Tibial nerve (tissue), 4 donors: Measurements from ENCODE around the gene NPR1. TPM values are rescaled to one million over a fixed set of nuclear protein-coding genes. Genes with fewer than 3 reads are reported as not detected.

Experiments used
- DNase-seq, 2 donors: peaks; one replicate each; pipeline ENCODE4 v3.0.0-alpha.2; 2019; ENCODE audit warnings: low spot score in 2 of 2
- H3K27ac ChIP-seq, 4 donors: fragments of 200-600 bp; sonication (generic) in 3 of 4; one replicate each; pipeline ENCODE4 v1.5.1; 2017 to 2019; ENCODE audit warnings: mild to moderate bottlenecking in 1 of 4
- H3K27me3 ChIP-seq, 2 donors: fragments of 200-600 bp; sonication (generic) in 1 of 2; one replicate each; pipeline versions ENCODE4 v1.5.1 to v1.6.0; 2017 to 2019
- H3K36me3 ChIP-seq, 3 donors: fragments of 200-600 bp; sonication (generic); one replicate each; pipeline ENCODE4 v1.5.1; 2018 to 2019
- H3K4me1 ChIP-seq, 4 donors: fragments of 200-600 bp; sonication (generic) in 3 of 4; one replicate each; pipeline ENCODE4 v1.5.1; 2017 to 2019
- H3K4me3 ChIP-seq, 4 donors: fragments of 200-600 bp; sonication (generic) in 3 of 4; one replicate each; pipeline ENCODE4 v1.5.1; 2017 to 2019; ENCODE audit warnings: mild to moderate bottlenecking in 1 of 4, moderate library complexity in 1 of 4
- H3K9me3 ChIP-seq, 4 donors: fragments of 200-600 bp; sonication (generic) in 3 of 4; one replicate each; pipeline ENCODE4 v1.5.1; 2017 to 2019
- EP300 ChIP-seq, 2 donors: sonication (generic); formaldehyde crosslinking; IDR thresholded peaks; one replicate each; pipeline ENCODE4 v1.6.1; 2017; ENCODE audit warnings: antibody characterized with exemption in 2 of 2, mild to moderate bottlenecking in 1 of 2
- POLR2A ChIP-seq, 2 donors: fragments of 450-650 bp; IDR thresholded peaks; one replicate each; pipeline ENCODE4 v1.6.1; 2017; ENCODE audit warnings: antibody characterized with exemption in 2 of 2, mild to moderate bottlenecking in 2 of 2, moderate library complexity in 2 of 2
- WGBS, 2 donors: methylation state at CpG; one replicate each; pipeline ENCODE4 v1.1.5; 2018; 5-methylcytosine and 5-hydroxymethylcytosine counted together
- total RNA-seq, 4 donors: library from RNA; depleted of rRNA; stranded (reverse); fragments of >200 nt; gene quantifications; one replicate each; pipeline ENCODE4 v1.1.0, GENCODE V29; 2016
- TF ChIP-seq, protein P1 (sequence below), 5 experiments: fragments of 200-600 bp in 3 of 5; fragments of 450-650 bp in 2 of 5; sonication (generic) in 3 of 5; IDR thresholded peaks; one replicate each; pipeline ENCODE4 v1.5.1; 2016 to 2019; ENCODE audit warnings: antibody characterized with exemption in 5 of 5, mild to moderate bottlenecking in 3 of 5, moderate library complexity in 2 of 5

Gene NPR1
- total RNA-seq = 10 to 100 TPM; 36.9 to 87.5 (median 58.4) TPM

DNA sequence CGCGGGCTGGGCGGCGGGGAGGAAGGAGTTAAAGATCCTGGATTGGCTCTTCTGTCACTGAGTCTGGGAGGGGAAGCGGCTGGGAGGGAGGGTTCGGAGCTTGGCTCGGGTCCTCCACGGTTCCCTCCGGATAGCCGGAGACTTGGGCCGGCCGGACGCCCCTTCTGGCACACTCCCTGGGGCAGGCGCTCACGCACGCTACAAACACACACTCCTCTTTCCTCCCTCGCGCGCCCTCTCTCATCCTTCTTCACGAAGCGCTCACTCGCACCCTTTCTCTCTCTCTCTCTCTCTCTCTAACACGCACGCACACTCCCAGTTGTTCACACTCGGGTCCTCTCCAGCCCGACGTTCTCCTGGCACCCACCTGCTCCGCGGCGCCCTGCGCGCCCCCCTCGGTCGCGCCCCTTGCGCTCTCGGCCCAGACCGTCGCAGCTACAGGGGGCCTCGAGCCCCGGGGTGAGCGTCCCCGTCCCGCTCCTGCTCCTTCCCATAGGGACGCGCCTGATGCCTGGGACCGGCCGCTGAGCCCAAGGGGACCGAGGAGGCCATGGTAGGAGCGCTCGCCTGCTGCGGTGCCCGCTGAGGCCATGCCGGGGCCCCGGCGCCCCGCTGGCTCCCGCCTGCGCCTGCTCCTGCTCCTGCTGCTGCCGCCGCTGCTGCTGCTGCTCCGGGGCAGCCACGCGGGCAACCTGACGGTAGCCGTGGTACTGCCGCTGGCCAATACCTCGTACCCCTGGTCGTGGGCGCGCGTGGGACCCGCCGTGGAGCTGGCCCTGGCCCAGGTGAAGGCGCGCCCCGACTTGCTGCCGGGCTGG lies at the start of gene NPR1:
TSS of gene NPR1 (plus strand) at position 170 of the 818 bp plus-strand sequence. CDS start at position 591, 421 bp downstream.
- DNase-seq = peak; percentile 32 to 62
- H3K4me1 ChIP-seq = peaks cover 0 to 32% (median 21%) of the 10 kb centered on the region in 4 donors
- 1 to 2% methylated on average over 42 to 55 of the region's 78 CpGs for WGBS, 2 donors
- TF ChIP-seq, protein P1, sequence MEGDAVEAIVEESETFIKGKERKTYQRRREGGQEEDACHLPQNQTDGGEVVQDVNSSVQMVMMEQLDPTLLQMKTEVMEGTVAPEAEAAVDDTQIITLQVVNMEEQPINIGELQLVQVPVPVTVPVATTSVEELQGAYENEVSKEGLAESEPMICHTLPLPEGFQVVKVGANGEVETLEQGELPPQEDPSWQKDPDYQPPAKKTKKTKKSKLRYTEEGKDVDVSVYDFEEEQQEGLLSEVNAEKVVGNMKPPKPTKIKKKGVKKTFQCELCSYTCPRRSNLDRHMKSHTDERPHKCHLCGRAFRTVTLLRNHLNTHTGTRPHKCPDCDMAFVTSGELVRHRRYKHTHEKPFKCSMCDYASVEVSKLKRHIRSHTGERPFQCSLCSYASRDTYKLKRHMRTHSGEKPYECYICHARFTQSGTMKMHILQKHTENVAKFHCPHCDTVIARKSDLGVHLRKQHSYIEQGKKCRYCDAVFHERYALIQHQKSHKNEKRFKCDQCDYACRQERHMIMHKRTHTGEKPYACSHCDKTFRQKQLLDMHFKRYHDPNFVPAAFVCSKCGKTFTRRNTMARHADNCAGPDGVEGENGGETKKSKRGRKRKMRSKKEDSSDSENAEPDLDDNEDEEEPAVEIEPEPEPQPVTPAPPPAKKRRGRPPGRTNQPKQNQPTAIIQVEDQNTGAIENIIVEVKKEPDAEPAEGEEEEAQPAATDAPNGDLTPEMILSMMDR (IDR thresholded peaks at IDR 0.05) = no peak
- no peak for TF ChIP-seq EP300 (IDR thresholded peaks at IDR 0.05)
- no peak for TF ChIP-seq POLR2A (IDR thresholded peaks at IDR 0.05)
- peaks cover 0 to 47% of the 10 kb centered on the region in 2 donors for H3K27me3 ChIP-seq
- no peaks in the 10 kb centered on the region for H3K9me3 ChIP-seq
- peak within 1 kb of the TSS in 3 of 4 donors; percentile 17 to 75 (median 17) for H3K27ac ChIP-seq
- H3K36me3 ChIP-seq = no peaks in the 10 kb centered on the region
- H3K4me3 ChIP-seq = peak within 1 kb of the TSS; percentile 41 to 67 (median 48)

DNA sequence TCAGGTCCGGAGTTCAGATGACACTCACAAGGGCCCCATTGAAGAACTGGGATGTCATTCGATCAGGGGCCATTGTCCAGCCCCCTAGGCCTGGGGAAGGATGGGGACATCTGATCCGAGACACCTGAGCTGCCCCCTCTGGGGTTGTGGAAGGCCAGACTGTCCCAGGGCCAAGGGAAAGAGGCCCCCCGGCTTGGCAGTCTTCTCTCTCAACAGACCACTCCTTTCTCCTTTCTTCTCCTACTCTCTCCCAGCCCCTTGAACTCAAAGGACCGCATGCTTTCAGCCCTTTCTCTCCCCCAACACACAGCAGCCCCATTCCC lies 49.2 kb upstream of the NPR1 start:
- H3K27ac ChIP-seq = peak overlapping the region in 3 of 4 donors; percentile 82 to 96 (median 90)
- H3K27me3 ChIP-seq = no peaks in the 10 kb centered on the region
- H3K4me3 ChIP-seq = no peak overlapping the region
- peaks cover 0 to 57% (median 24%) of the 10 kb centered on the region in 4 donors for H3K4me1 ChIP-seq
- WGBS, 2 donors = 57 to 66% methylated on average over 5 of the region's 5 CpGs
- no peaks in the 10 kb centered on the region for H3K9me3 ChIP-seq
- peaks cover 0 to 7% (median 0%) of the 10 kb centered on the region in 3 donors for H3K36me3 ChIP-seq
- TF ChIP-seq POLR2A (IDR thresholded peaks at IDR 0.05) = no peak
- TF ChIP-seq, protein P1 (IDR thresholded peaks at IDR 0.05) = no peak
- no peak for TF ChIP-seq EP300 (IDR thresholded peaks at IDR 0.05)
- DNase-seq = no peak

DNA sequence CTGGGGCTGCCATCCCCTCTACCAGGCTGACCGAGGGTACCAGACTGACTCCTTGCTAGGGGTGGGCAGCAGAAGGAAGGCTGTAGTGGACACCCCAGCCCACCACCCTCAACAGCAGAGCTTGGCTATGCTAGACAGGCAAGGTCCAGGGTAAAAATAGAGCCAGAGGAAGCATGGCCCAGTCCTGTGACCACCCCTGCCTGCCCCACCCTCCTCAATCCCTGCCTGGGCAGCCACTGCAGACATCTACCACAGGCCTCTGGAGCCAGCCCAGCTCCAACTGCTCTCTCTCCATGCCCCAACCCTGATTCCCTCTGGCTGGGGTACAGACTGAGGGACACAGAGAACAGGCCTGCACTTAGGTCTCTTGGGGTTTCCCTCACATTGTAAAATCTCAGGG lies 48.5 kb upstream of the NPR1 start:
- H3K27ac ChIP-seq = peak overlapping the region in 2 of 4 donors; percentile 90 to 96
- 71 to 86% methylated on average over 1 of the region's 1 CpG for WGBS, 2 donors

DNA sequence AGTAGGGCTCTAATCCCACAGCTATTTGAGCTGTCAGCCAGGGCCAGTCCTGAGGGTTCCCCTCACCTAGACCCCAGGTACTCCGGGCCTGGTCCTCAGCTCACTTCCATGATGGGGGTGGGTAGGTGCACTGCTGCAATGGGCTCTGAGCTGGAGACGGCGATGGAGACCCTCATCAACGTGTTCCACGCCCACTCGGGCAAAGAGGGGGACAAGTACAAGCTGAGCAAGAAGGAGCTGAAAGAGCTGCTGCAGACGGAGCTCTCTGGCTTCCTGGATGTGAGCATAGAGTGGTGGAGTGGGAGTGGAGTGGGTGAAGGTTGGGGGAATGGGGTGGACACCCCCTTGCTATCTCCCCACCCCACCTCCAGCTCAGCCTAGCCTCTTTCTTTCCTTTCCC lies 48.1 kb upstream of the NPR1 start:
- Histone ChIP-seq H3K4me1 (peaks cover 0 to 64% (median 27%) of the 10 kb centered on the region in 4 donors), H3K36me3 (peaks cover 0 to 2% (median 0%) of the 10 kb centered on the region in 3 donors), H3K9me3 (no peaks in the 10 kb centered on the region), H3K27me3 (no peaks in the 10 kb centered on the region), H3K4me3 (no peak overlapping the region), H3K27ac (peak overlapping the region in 2 of 4 donors; percentile 90 to 96)
- TF ChIP-seq EP300 (IDR thresholded peaks at IDR 0.05) = no peak
- 80 to 83% methylated on average over 6 to 7 of the region's 7 CpGs for WGBS, 2 donors
- DNase-seq = no peak

More for the DNA sequence above, 48.5 kb upstream of the NPR1 start:
- H3K4me3 ChIP-seq = no peak overlapping the region
- no peaks in the 10 kb centered on the region for H3K27me3 ChIP-seq
- TF ChIP-seq EP300 (IDR thresholded peaks at IDR 0.05) (no peak), POLR2A (IDR thresholded peaks at IDR 0.05) (no peak)
- TF ChIP-seq, protein P1 (IDR thresholded peaks at IDR 0.05) = no peak
- H3K36me3 ChIP-seq = peaks cover 0 to 3% (median 0%) of the 10 kb centered on the region in 3 donors
- H3K4me1 ChIP-seq = peaks cover 0 to 60% (median 24%) of the 10 kb centered on the region in 4 donors
- H3K9me3 ChIP-seq = no peaks in the 10 kb centered on the region
- DNase-seq = no peak

DNA sequence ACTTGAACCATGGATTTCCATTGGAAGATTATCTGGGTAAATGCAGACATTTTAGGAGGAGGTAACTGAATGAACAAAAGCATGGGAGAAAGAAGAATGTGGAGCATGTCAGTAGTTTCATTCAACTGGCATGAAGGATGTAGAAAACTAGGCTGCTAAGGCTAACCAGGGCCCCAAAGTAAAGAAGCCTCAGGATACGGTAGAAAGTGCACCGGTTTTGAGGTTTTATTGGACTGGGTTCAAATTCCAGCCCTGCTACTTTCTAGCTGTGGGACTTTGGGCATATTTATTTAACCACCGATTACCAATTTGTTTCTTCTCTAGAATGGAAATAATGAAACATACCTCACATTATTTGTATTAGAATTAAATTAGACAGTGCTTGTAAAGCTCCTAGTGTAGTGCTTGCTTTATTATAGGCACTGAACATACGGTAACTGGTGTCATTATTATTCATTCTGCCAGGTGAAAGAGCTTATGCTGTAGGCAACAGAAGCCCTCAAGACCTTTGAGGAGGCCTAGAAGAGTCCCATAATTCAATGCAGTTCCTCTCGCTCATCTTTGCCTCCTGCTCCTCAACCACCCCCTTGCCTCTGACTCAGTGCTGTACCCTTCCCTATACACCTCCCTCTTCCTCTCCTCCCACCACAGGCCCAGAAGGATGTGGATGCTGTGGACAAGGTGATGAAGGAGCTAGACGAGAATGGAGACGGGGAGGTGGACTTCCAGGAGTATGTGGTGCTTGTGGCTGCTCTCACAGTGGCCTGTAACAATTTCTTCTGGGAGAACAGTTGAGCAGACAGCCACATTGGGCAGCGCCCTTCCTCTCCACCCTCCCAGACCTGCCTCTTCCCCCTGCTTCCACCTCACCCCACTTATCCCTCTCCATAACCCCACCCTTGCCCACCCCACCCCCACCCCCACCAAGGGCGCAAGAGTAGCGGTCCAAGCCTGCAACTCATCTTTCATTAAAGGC lies 47.2 kb upstream of the NPR1 start:
- DNase-seq = no peak
- no peak for TF ChIP-seq EP300 (IDR thresholded peaks at IDR 0.05)
- TF ChIP-seq, protein P1 (IDR thresholded peaks at IDR 0.05) = no peak
- TF ChIP-seq POLR2A (IDR thresholded peaks at IDR 0.05) = no peak
- H3K4me1 ChIP-seq = peaks cover 0 to 64% (median 32%) of the 10 kb centered on the region in 4 donors
- WGBS, 2 donors = 75 to 78% methylated on average over 10 of the region's 10 CpGs
- peak overlapping the region in 3 of 4 donors; percentile 2 to 90 (median 3) for H3K27ac ChIP-seq
- no peaks in the 10 kb centered on the region for H3K27me3 ChIP-seq
- H3K4me3 ChIP-seq = no peak overlapping the region
- no peaks in the 10 kb centered on the region for H3K9me3 ChIP-seq
- H3K36me3 ChIP-seq = peaks cover 0 to 11% (median 0%) of the 10 kb centered on the region in 3 donors
